ENCODE measurements around the gene CTBP2.
A peak's percentile ranks its signal among the peaks of the same experiment; 100 is the strongest.
"Not testable (repeated sequence)": the region's sequence is repeated elsewhere in the genome, so short reads cannot be mapped to it uniquely, and the experiment has no call there.

CTBP2 gene

DNA sequence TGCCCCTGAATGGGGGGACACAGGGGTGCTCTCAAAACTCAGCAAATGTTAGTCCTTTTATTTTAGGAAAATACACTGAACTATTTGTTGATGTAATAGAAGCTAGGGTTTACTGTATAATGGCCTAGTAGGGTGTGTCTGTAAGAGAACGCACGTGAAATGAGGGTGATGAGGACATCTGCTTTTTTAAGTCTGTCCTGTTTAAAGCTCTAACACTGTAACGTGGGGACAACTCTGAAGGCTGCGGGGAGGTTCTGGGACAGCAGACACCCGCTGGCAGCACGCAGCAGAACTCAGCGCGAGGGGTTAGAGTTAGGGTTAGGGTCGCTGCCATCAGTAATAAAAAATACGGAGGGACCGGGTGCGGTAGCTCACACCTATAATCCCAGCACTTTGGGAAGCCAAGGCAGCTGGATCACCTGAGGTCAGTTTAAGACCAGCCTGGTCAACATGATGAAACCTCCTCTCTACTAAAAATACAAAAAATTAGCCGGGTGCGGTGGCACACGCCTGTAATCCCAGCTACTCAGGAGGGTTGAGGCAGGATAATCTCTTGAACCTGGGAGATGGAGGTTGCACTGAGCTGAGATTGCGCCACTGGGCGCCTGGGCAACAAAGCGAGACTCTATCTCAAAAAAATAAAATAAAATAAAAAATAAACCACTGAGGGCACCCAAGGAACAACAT lies 98.0 kb downstream of the CTBP2 start:
- no peak for DNase-seq

DNA sequence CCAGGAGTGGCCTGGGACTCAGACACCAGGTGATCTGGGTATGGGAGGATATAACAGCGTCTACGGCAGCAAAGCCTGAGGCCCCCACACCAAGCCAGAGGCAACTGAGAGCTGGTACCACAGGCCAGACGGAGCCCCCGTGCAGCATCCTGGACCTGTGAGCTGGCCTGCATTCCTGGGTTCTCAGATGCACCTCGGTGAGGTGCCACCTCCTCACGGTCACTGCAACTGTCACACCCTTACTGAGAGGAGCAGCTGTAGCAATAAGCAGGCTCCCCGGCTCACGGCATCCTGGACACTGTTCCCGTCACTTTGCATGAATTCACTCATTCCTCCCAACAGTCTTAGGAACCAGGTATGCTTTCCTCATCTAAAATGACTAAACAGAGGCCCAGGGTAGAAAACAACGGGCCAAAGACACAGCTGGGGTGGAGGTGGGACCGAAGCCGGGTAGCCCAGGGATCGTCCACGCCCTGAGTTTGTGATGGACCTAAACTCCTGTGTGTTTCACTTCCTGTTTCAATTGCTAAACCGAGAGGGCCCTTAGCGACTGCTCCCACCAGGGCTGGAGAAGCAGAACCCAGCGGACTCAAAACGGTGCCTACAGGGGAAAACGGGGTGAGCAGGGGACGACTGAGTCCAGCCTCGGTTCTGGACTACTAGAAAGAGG lies 98.7 kb downstream of the CTBP2 start:
- no peak for DNase-seq

DNA sequence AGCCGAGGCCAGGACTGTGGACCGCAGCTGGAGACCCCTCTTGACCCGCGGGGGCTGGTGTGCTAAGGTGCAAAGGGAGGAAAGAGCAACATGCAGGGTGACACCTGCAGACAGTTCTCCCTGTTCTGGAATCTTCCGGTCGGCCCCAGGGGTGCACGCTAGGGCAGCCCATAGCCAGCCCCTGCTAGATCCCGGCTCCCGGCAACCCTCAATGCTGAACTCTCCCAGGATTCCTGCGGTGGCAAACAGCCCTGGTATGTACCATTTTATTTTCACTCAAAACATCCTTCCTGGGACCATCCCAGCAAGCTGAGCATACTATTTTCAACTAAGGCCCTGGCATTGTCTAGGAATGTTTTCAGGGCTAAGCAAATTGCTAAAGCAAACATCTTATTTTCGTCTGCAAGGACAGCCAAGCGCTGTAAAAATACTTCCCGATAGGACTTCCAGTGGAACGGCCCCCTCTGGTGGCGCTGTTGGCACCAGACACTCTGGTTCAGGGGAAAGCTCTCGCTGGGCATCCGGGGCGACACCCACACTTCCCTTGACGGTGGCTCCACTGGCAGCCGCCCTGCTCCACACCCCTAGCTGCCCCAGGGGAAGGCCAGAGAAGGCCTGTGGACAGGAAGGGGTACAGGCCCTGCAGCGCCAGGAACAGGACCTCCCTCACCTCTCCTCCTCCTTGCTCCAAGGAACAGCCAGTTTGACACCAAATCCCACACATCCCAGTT lies 99.4 kb downstream of the CTBP2 start:
- no peak for DNase-seq

DNA sequence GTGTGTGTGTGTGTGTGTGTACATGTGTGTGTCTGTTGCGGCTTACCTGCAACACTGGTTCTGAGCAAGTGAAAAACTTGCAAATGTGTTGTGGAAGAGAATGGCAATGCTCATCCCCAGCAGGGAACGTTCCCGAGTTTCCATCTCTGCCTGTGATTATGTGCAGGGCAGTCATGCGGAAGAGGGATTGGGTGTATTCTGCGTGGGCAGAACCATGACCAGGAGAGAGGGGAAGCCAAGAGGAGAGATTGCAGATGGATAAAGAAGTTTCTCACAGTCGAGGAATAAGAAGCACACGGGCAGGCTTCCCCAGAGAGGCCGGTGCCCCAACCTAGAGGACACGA lies 99.9 kb downstream of the CTBP2 start:
- DNase-seq, result no peak

GRCh38 chr10:125060026-125060425 lies 100.3 kb downstream of the CTBP2 start:
- DNase-seq, result no peak

- DNase-seq, result not testable (repeated sequence)
Measured at GRCh38 chr10:125059348-125059747, 101.0 kb downstream of the CTBP2 start.

DNA sequence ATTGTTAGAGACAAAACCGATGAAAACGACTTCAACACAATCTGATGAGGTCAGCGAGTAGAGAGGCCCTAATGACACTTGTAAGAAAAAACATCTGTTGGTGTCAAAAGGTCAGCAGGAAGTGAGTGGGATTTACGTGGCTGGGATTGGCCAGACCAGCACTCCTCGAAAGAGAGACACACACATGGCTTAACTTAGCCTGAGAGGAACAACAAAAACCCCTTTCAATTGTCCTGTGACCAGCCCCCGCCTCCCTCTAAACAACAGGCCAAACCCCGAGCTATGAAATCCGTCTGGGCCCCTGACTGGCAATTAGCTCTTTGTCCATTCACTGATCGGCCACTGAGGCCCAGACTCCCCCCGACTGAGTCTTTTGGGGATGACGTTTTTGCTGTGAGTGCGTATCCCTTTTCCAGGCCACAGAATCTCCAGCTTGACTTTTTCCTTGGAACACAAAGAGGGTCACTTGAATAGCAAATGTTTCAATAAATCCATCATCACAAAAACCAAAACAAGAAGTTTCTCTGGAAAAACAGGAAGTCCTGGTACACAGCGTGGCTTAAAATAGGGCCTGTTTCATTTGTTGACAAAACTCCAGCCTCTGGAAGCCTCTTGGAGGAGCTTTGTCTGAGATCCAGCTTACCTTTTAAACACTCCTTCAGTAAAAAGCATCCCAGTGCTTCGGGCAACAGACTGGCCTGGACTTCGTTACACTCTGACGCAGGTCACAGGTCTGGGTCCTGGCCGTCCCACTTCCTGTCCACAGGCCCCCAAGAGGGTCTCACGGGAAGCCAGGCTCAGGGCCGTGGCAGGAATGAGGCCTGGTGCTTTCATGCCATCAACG lies 103.0 kb downstream of the CTBP2 start:
- no peak for DNase-seq

GRCh38 chr10:125056161-125057132 lies 103.9 kb downstream of the CTBP2 start:
- no peak for DNase-seq

DNA sequence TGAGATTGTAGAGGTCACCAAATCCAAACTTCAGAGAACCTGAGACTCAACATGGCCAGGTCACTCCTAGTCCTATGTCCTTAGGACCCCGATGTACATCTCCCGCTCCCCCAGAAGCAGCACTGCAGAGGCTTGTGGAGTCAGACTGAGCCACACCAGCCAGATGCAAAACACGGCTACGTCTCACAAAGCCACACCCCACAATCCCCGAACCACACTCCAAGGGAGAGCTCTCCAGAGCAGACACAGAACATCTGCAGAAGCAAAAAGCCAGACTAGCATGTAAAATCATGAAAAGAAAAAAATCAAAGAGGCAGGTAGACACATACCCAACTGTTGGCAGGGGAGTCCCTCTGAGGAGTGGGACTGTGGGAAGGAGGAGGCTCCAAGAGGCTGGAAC lies 104.9 kb downstream of the CTBP2 start:
- no peak for DNase-seq

- no peak for DNase-seq
Measured at GRCh38 chr10:125054669-125055268, 105.6 kb downstream of the CTBP2 start.

DNA sequence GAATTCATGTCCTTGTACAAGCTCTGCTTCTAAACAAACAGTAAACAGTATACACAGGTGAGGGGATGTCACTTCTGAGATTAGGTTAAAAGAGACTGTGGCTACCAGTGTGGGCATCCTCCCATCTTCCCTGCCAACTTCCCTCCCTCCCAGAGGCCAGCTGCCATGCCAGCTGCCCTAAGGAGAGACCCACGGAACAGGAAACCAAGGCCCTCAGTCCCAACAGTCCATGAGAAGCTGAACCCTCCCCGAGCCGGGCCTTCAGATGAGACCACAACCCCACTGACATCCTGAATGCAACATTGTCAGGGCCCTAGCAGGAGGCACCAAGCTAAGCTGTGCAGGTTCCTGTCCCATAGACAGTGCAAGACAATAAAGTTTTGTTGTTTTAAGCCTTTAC lies 106.1 kb downstream of the CTBP2 start:
- no peak for DNase-seq

GRCh38 chr10:125052146-125052545 lies 108.2 kb downstream of the CTBP2 start:
- no peak for DNase-seq

DNA sequence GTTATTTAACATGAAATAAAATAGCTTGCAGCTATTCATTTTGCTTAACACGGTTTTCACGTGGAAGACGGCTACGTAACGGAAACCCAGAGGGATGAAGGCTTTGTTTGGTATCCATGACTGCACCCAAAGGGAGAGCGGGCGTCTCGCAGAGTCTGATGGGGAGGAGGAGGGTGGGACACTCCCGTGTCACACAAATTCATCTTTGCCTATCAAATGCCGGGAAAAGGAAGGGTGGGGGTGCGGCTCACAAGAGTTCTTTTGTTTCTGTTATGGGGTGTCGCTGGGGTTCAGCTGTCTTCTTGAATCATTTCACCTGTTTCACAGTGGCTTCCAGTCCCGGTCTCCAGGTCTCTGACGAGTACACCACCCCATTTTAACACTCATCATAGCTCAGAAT lies 110.0 kb downstream of the CTBP2 start:
- DNase-seq, result no peak

DNA sequence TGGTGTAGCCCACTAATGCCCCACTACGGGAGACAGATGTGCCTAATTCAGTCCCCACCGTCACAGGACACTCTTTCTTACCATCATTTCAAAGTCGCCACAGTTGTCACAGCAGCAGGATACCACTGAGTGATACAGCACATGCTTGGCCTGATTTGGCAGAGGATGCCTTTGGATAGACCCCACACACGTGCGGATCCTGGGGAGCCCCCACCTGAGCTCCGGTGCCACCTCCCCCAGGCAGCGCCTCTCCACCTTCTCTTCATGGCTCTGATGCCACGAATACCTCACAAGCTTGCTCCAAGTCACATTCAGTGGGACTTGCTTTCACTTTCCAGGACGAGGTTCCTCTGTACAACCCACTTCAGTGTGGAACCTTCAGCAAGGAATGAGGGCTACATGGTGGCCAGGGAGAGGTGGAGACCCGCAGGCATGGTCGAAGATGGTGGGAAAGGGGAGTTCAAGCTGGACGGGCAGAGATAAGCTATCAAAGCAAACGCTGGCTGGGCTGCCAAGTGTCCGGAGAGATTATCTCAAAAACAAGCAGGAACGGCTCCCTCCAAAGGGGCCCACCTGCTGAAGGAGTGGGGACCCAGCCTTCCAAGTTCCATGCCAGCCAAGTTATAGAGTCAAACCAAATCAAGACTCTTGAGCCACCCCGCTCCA lies 111.0 kb downstream of the CTBP2 start:
- no peak for DNase-seq

- peak; percentile 58 for DNase-seq
Measured at GRCh38 chr10:125048094-125048864, 112.1 kb downstream of the CTBP2 start.

DNA sequence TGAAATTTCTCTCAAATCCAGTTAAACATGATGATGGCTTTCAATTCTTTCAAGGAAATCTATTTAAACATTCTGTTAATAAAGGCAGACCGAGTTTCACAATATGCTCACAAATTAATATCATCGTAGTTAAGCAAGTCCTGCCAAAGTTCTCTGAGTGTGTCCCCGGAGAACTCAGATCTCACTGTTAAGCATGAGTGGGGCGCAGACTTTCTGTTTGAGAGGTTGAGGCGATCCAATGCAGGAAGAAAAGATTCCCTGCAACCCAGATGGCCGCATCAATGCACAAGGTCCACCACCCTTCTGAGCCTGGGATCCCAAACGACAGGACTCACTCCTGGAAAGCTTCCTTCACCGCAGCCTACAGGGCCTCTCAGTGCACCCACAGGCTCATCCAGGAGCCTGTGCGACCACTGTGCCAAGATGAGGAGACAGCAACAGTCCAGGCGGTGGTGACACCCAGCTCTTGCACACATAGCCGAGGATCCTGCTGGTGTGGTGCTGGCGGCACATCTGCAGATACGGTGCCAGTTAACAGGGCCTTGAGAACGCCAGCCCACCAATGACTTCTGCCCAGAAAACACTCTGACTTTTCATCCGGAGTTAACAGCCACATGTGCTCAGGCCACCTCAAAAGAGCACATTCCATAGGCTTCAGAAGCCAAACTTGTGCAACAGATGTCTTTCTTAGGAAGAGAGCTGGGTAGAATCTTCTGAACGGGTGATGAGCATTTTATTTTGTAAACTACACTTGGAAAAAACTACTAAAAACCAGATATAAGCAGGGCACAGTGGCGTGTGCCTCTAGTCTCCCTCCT lies 116.3 kb downstream of the CTBP2 start:
- no peak for DNase-seq

DNA sequence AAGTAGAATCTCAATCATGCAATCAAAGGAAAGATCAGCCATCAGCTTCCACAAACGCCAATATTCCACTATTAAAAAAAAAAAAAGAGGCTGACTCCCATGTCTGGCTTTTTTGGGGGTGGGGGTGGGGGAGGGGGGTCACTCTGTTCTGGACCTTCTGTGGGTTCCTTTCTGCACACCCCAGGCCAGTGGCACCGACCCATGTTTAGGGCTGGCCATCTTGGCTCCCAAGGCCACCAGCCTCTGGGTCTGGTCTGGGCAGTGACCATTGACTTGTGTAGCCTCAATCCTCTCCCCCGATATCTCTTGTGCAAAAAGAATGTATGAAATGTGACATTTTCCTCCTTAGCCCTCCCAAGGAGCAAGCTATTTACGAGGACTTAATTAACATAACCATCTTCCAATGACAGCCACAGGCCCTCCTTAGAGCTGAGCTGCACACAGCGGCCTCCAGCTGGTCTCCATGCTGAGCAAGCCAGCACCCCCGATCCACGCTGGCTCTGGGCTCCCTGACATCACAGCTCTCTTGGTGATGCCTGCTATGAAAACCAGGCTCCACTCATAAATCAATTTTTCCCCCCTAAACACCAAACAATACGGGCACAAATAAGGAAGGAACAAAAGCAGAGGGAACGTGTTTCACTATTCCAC lies 118.4 kb downstream of the CTBP2 start:
- no peak for DNase-seq

DNA sequence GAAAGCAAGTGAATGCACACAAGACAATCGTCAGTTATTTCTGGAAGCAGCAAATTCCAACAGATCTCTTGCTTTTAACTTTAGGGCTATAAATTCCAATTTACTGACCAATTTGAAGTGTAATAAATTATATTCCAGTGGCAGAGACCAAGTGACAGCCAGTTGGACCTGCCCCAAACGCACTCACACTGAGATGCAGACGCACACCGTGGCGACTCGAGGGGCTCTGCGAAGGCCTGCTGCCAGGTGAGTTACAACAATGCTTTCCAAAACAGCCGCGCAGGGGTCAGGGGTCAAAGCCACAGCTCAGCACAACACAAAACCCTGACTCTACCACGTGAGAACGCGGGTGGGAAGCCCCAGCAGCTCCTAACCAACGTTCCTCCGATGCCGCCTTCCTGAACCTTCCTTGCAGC lies 121.0 kb downstream of the CTBP2 start:
- no peak for DNase-seq

DNA sequence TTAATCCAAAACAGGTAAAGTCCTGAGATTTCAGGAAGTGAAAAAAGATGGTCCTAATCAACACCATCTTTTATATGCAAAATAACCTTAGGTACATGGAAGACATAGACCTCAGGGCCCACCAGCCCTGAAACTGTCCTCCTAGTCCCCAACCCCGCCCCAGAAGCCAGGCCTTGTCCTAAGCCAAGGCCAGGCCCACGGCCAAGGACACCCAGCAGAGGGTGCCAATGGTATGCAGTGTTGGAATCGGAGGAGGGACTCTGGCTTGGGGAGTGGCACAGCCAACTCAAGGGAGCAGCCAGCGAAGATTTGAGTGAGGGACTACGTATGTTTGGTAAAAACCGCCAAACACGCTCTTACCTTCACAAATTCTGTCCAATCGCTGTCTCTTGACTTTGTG lies 121.7 kb downstream of the CTBP2 start:
- DNase-seq, result no peak
